Upper lobe of right lung (tissue), 1 donor: ENCODE data around the gene SLC6A3. TPM values are rescaled to one million over a fixed set of nuclear protein-coding genes. Genes with fewer than 3 reads are reported as not detected.

ENCODE experiments used
- ATAC-seq: fragments of 200-7000 bp; cut with Tn5 transposase; one replicate; pipeline ENCODE4 v1.9.1; 2020; ENCODE audit warnings: mild to moderate bottlenecking, moderate library complexity
- DNase-seq: peaks from one replicate; pipeline ENCODE4 v3.0.0-alpha.2; 2020
- H3K27ac ChIP-seq: fragments of 200-600 bp; one replicate; pipeline ENCODE4 v1.8.0; 2022
- H3K27me3 ChIP-seq: fragments of 200-600 bp; one replicate; pipeline ENCODE4 v1.8.0; 2022; ENCODE audit warnings: mild to moderate bottlenecking
- H3K36me3 ChIP-seq: fragments of 200-600 bp; one replicate; pipeline ENCODE4 v1.8.0; 2022
- H3K4me1 ChIP-seq: fragments of 200-600 bp; one replicate; pipeline ENCODE4 v1.8.0; 2022
- H3K4me3 ChIP-seq: fragments of 200-600 bp; one replicate; pipeline ENCODE4 v1.8.0; 2022; ENCODE audit warnings: mild to moderate bottlenecking
- H3K9me3 ChIP-seq: fragments of 200-600 bp; one replicate; pipeline ENCODE4 v1.8.0; 2022
- CTCF ChIP-seq: fragments of 200-600 bp; IDR thresholded peaks from one replicate; pipeline ENCODE4 v1.8.0; 2022; ENCODE audit warnings: antibody characterized with exemption
- intact Hi-C: fragments of 100-400 bp; cut with DNase I; formaldehyde crosslinking; loops from one replicate; pipeline ENCODE4 v1.11.0; 2022
- total RNA-seq: library from RNA; stranded (reverse); fragmentation: NEBNext Ultra II Directional; extraction: Animal tissue kit (Norgen Biotek cat#: 25700); gene quantifications from one replicate; pipeline ENCODE4 v1.2.1, GENCODE V29; 2021
- donor health status: DM: no; HTN: yes; CAD: no; lungs with severe emphysema.

SLC6A3 gene
- total RNA-seq, 1 donor from 2014 or later: 0.52 TPM

GRCh38 chr5:1412163-1412562, 33.1 kb downstream of the SLC6A3 start:
- no peaks in the 10 kb centered on the region for H3K4me1 ChIP-seq
- peak; percentile 57 for DNase-seq
- intact Hi-C loops: no loop called here
- H3K27me3 ChIP-seq: no peaks in the 10 kb centered on the region
- no peaks in the 10 kb centered on the region for H3K36me3 ChIP-seq
- H3K9me3 ChIP-seq: no peaks in the 10 kb centered on the region
- no peak overlapping the region for H3K4me3 ChIP-seq
- TF ChIP-seq CTCF: no peak
- no peak for ATAC-seq
- no peak overlapping the region for H3K27ac ChIP-seq

GRCh38 chr5:1411099-1411498, 34.1 kb downstream of the SLC6A3 start:
- H3K4me3 ChIP-seq: no peak overlapping the region
- no peak for ATAC-seq
- no peak for TF ChIP-seq CTCF
- DNase-seq: peak; percentile 50
- no peaks in the 10 kb centered on the region for H3K4me1 ChIP-seq
- H3K9me3 ChIP-seq: no peaks in the 10 kb centered on the region
- H3K36me3 ChIP-seq: no peaks in the 10 kb centered on the region
- no peaks in the 10 kb centered on the region for H3K27me3 ChIP-seq
- H3K27ac ChIP-seq: no peak overlapping the region
- intact Hi-C loops: no loop called here

- Histone ChIP-seq H3K9me3 (no peaks in the 10 kb centered on the region), H3K27ac (no peak overlapping the region), H3K27me3 (no peaks in the 10 kb centered on the region), H3K36me3 (no peaks in the 10 kb centered on the region), H3K4me3 (no peak overlapping the region), H3K4me1 (no peaks in the 10 kb centered on the region)
- intact Hi-C loops: no loop called here
- ATAC-seq: no peak
- TF ChIP-seq CTCF: no peak
- peak; percentile 40 for DNase-seq
These were observed 34.9 kb downstream of the SLC6A3 start for GRCh38 chr5:1410156-1411014.

- H3K27ac ChIP-seq: no peak overlapping the region
- intact Hi-C loops: no loop called here
- no peaks in the 10 kb centered on the region for H3K27me3 ChIP-seq
- no peaks in the 10 kb centered on the region for H3K9me3 ChIP-seq
- DNase-seq (peak; percentile 48), ATAC-seq (no peak)
- no peak overlapping the region for H3K4me3 ChIP-seq
- no peaks in the 10 kb centered on the region for H3K36me3 ChIP-seq
- TF ChIP-seq CTCF: no peak
- no peaks in the 10 kb centered on the region for H3K4me1 ChIP-seq
These were observed 35.7 kb downstream of the SLC6A3 start for GRCh38 chr5:1409381-1410110.

GRCh38 chr5:1406681-1407640, 38.3 kb downstream of the SLC6A3 start:
- H3K36me3 ChIP-seq: no peaks in the 10 kb centered on the region
- H3K9me3 ChIP-seq: no peaks in the 10 kb centered on the region
- no peak for TF ChIP-seq CTCF
- DNase-seq: peak; percentile 46
- no peaks in the 10 kb centered on the region for H3K4me1 ChIP-seq
- H3K27me3 ChIP-seq: no peaks in the 10 kb centered on the region
- H3K27ac ChIP-seq: no peak overlapping the region
- ATAC-seq: no peak
- H3K4me3 ChIP-seq: no peak overlapping the region
- intact Hi-C loops: no loop called here
